Measurements from ENCODE around the gene DCAF4. TPM values are rescaled to one million over a fixed set of nuclear protein-coding genes. Genes with fewer than 3 reads are reported as not detected.

DCAF4 gene, protein sequence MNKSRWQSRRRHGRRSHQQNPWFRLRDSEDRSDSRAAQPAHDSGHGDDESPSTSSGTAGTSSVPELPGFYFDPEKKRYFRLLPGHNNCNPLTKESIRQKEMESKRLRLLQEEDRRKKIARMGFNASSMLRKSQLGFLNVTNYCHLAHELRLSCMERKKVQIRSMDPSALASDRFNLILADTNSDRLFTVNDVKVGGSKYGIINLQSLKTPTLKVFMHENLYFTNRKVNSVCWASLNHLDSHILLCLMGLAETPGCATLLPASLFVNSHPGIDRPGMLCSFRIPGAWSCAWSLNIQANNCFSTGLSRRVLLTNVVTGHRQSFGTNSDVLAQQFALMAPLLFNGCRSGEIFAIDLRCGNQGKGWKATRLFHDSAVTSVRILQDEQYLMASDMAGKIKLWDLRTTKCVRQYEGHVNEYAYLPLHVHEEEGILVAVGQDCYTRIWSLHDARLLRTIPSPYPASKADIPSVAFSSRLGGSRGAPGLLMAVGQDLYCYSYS
- 42.7 and 45.6 TPM in 2 replicates for total RNA-seq

DNA sequence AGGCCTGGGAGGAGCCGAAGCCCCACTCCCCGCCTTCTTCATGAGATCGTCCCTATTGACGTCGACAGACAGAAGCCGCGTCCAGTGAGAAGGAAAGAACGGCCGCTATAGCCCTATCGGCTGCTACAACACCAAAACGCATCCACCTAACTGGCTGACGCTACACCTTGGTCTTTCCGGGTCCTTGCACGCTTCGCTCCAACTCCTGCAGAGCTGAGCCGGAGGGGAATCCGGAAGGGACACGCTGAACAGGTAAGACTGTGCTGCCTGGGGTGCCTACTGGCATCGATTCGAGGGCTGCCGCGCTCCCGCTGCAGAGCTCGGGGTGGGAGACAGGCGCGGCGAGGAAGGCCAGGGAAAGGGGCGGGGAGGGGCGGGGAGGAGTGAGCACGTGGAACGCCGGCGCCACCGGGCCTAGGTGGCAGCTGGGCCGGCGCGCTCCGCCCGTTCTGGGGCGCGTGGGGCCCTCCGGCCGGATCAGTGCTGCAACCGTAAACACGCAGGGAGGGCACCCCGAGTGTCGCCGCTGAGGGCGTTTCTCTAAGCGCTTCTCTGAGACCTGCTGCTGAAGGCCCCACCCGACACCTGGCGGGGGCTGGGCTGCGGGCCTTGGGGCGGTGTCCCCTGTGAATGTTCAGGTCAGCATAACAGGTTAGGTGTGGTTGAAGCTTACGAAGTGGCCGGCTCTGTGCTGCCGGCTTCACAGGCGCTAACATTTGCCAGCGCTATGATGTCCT, at the start of gene DCAF4:
Gene DCAF4, plus strand, starts transcription at position 173 of the 737 bp plus-strand sequence. CDS start 11,515 bp downstream, outside the sequence.
- peak; percentile 97 for DNase-seq (ENCODE audit: low read depth)

- no peak for DNase-seq (ENCODE audit: low read depth)
Observed at GRCh38 chr14:72876710-72877063, 49.6 kb upstream of the DCAF4 start.

DNA sequence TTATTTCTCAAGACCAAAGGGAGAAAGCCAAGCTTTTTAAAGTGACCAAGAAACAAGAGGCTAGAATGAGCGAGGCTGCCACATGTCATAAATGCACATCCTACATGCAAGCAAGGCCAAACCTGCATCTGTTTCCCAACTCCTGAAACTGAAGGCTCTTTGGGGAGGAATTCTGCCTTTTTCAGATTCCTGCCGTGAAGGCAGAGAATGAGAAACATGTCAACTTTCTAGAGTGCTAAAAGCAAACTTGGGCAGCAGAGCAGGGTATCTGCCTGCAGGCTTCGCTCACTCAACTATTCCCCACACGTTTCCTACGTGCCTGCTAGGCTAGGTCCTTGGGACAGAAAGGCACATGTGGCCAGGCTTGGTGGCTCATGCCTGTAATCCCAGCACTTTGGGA, 47.5 kb upstream of the DCAF4 start:
- DNase-seq (ENCODE audit: low read depth) = no peak

DNA sequence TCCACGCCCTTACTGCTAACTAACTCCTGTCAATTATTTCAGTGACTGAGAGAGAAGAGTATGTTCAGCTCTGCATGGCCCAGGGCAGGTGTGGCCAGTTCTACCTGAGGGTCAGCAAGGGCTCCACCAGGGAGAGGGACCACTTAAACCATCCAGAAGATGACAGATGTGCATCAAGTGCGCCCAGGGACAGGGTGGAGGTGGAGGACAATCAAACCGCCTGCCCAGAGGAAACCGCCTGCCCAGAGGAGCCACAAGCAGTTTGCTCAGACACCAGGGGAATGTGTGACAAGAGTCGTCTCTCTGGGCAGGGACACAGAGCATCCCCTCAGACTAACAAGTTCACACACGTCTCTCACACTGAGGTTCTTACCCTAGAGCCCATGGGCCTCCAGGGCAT, 46.8 kb upstream of the DCAF4 start:
- DNase-seq (ENCODE audit: low read depth) = no peak

GRCh38 chr14:72880164-72880563, 46.1 kb upstream of the DCAF4 start:
- DNase-seq (ENCODE audit: low read depth) = no peak

- DNase-seq (ENCODE audit: low read depth) = no peak
Observed at GRCh38 chr14:72880820-72881219, 45.4 kb upstream of the DCAF4 start.

DNA sequence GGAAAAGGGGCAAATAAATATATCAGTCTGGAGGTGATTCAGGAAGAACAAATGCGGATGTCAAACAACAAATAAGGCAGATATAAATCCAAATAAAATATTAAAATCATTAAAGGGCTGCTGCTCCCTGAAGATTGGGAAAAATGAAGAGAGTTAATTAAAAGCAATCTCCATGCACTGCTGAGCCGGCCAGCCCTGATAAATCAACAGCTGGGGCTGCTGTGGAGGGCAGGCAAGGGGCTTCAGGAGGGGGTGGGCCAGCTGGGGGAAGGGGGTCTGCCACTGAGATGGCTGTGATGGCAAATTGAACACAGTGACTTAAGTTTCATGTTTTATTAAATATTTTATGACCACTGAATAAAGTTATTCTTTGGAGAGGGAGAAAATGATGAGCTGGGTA, 44.7 kb upstream of the DCAF4 start:
- DNase-seq (ENCODE audit: low read depth) = no peak

DNA sequence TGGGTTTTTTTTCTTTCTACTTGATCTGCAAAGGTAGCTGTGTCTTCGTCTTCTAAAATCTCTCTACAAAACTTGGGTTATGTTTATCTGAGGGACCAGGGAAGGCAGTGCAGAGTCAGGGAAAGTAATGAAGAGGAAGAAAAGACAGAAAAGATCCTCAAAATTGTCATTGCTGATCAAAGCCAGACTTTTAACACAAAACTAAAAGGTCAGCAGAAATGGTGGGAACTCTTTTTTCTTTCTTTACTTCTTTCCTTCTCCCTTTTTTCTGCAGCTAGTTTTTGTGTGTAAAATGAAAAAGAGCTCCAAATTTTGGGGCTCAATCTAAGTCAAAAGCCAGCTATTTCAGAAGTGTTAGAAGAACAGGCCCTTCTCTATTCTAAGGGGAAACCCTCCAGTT, 44.2 kb upstream of the DCAF4 start:
- DNase-seq (ENCODE audit: low read depth) = no peak

DNA sequence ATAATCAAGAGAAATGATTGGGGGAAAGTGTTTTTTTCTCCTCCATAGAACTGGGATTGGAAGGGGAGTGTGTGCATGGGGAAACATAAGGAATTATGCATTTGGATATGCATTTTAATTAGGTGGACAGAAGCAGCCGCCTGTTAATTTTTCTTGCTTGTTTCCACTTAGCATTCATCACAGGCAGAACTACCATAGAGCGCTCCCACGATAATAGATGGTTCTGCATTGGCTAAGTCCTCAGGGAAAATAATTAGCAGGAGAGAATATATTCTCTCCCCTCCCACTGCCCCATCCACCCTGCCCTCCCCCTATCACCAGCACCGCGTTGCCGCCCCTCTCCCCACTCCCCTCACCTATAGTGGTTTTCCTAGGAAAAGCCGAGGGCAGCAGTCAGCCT, 43.8 kb upstream of the DCAF4 start:
- DNase-seq (ENCODE audit: low read depth) = no peak

DNA sequence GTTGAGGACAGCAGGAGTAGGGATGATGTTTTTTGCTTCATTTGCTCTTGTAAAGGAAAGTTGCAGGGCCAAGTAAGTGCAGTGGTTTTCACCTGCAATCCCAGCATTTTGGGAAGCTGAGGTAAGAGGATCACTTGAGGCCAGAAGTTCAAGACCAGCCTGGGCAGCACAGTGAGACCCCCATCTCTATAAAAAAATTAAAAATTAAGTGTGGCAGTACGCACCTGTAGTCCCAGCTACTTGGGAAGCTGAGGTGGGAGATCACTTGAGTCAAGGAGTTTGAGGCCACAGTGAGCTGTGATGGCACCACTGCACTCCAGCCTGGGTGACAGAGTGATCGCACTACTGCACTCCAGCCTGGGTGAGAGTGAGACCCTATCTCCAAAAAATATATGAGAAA, 43.2 kb upstream of the DCAF4 start:
- no peak for DNase-seq (ENCODE audit: low read depth)

DNA sequence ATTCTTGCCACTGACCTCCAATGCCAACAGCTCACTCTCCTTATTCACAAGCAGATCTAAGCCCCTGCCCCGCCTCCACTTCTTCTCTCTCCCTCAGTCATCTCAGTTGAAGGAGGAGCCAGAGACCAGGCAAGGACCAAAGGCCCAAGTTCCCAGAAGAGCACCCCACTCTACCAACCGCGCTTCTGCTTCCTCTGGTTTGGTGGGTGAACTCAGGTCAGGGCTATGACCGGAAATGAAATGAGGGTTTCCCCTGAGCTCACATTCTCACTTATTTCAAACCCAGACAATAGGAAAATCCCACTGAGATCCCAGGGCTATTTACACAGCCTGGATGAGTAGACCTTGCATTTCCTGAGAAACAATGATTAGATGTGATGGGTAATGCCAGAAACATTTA, 42.3 kb upstream of the DCAF4 start:
- DNase-seq (ENCODE audit: low read depth) = peak; percentile 44

DNA sequence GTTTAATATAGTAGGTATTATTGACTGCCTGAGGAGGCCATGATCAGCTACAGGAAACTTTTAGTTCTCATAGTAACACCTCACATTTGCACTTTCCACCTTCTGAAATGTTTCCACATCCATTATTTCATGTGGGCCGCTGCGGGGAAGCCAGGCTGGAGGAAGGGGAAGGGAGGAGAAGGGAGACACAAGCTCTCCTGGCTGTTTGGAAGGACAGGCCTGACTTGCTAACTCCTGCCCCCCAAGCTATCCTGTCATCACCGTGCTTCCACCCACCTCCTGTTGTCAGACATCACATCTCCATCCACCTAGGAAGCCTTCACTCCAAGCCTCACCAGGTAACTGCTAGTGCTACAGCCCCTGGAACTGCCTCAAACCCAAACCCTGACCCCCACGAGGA, 41.9 kb upstream of the DCAF4 start:
- DNase-seq (ENCODE audit: low read depth) = no peak

DNA sequence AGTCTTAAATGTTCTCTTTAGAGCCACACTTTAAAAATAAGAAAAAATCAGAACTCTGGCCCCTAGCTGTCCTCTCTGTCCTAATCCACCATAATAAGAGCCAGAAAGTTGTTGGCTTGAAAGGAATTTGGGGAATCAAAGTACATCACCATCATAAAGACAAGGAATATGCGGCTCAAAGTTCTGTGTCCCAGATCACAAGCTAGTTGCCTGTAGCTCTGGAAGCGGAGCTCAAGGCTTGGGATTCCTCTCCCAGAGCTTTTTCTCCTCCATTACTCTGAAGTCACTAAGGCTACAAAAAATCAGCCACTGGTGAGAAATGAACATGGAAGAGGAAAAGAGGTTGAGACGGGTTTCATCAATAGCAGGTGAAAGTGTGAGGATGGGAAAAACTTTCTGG, 38.8 kb upstream of the DCAF4 start:
- no peak for DNase-seq (ENCODE audit: low read depth)

- peak; percentile 65 for DNase-seq (ENCODE audit: low read depth)
Observed at GRCh38 chr14:72888192-72888591, 38.1 kb upstream of the DCAF4 start.

GRCh38 chr14:72888636-72889201, 37.5 kb upstream of the DCAF4 start:
- DNase-seq (ENCODE audit: low read depth) = no peak

DNA sequence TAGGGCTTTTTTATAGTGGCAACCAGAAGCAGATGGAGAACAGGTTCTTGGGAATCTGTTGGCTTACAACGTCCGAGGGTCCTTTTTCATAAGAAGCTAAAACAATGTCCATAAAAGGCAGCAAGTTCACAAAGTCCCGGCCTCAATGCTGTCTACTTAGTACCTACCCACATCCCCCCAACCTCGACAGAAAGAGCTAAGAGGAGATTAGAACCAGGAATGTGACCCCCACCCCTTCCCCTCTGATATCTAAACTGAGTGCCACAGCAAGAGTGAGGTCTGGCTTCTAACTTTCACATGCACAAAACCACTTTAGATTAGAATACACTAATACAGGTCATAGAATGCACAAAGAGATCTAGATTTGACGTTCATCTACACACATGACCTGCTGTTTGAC, 36.9 kb upstream of the DCAF4 start:
- DNase-seq (ENCODE audit: low read depth) = no peak

- DNase-seq (ENCODE audit: low read depth) = no peak
Observed at GRCh38 chr14:72891666-72892102, 34.6 kb upstream of the DCAF4 start.

DNA sequence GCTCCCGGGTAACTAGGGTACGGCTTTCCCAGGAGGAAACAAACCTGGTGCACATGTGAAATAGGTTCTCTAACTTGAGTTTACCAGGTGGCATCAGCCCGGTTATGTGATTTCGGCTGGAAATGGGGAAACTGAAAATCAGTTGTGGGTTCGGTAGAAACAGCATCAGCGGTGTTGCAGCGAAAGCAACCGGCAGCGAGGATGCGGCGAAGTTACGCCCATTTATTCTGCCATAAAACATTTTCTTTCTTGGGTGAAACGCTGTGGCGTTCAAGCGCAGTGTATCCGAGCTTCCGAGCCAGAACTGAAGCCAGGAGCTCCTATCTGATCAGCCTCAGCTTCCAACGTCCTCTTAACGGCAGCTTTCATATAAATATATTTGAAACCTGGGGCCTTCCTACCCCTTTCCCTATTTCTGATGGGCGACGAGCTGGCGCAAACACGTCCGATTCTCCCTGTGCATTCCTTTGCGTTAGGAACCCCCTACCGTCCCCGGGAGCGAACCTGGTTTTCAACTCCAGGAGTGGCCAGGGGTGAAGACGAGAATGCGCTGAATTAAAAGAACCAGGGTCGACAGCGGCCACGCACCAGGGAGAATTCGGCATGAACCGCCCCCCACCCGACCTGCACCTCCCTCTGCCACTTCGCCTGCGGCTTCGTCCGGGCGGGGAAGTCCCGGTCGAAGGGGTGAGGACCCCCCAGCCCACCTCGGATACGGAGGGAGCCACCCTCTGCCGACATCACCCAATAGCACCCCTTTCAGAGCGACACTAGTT, 34.0 kb upstream of the DCAF4 start:
- no peak for DNase-seq (ENCODE audit: low read depth)

GRCh38 chr14:72892879-72893635, 33.2 kb upstream of the DCAF4 start:
- DNase-seq (ENCODE audit: low read depth) = no peak

GRCh38 chr14:72893636-72894322, 32.5 kb upstream of the DCAF4 start, which contains the start of gene DPF3:
Gene DPF3 (minus strand): TSS chr14:72894101. CDS start chr14:72894088, 13 bp downstream.
- DNase-seq (ENCODE audit: low read depth) = peak; percentile 90

- no peak for DNase-seq (ENCODE audit: low read depth)
Observed at GRCh38 chr14:72894323-72894622, 32.0 kb upstream of the DCAF4 start.
